H1 (cell line): ENCODE data around the gene TECPR2. TPM values are rescaled to one million over a fixed set of nuclear protein-coding genes. Genes with fewer than 3 reads are reported as not detected.
A peak's percentile ranks its signal among the peaks of the same experiment; 100 is the strongest.

Source experiments
- CTCF ChIA-PET: fragments of 300-600 bp; sonication (Branson Sonifier 250); formaldehyde crosslinking; loops from one replicate; lab custom pipeline; 2021; ENCODE audit not compliant: partially characterized antibody; lab: Charles Lee
- POLR2A ChIA-PET: fragments of 300-600 bp; sonication (Branson Sonifier 250); formaldehyde crosslinking; loops from one replicate; lab custom pipeline; 2021; ENCODE audit warnings: inconsistent platforms; ENCODE audit not compliant: partially characterized antibody; lab: Charles Lee
- DNase-seq, 2 experiments: peaks; one replicate each; pipeline versions ENCODE4 v3.0.0 to v3.0.0-alpha.2; 2010 to 2022; ENCODE audit warnings: low spot score in 2 of 2, low read depth in 1 of 2, mixed read lengths in 1 of 2
- FAIRE-seq: peaks from 2 replicates; lab custom pipeline; 2011; peaks lifted over from hg19 to GRCh38; lab: Jason Lieb, UNC
- H2AFZ ChIP-seq: 2 replicates; pipeline ENCODE4 v1.8.1; 2012; ENCODE audit warnings: low read length, inconsistent platforms
- H2AK5ac ChIP-seq: 2 replicates; pipeline ENCODE4 v1.6.1; 2013; ENCODE audit warnings: low read depth, low read length
- H2BK120ac ChIP-seq: replicated peaks from 2 replicates; pipeline ENCODE3; 2013; ENCODE audit warnings: low read depth, low read length, inconsistent platforms
- H2BK12ac ChIP-seq: 2 replicates; pipeline ENCODE4 v1.6.1; 2013; ENCODE audit warnings: low read depth, low read length
- H2BK15ac ChIP-seq: 2 replicates; pipeline ENCODE4 v1.6.1; 2013; ENCODE audit warnings: low read length
- H2BK20ac ChIP-seq: 2 replicates; pipeline ENCODE4 v1.6.1; 2013; ENCODE audit warnings: low read length
- H2BK5ac ChIP-seq: 2 replicates; pipeline ENCODE4 v1.6.1; 2013; ENCODE audit warnings: low read depth, low read length
- H3K14ac ChIP-seq: 2 replicates; pipeline ENCODE4 v1.6.1; 2013; ENCODE audit warnings: inconsistent platforms; ENCODE audit not compliant: insufficient read length
- H3K18ac ChIP-seq: 2 replicates; pipeline ENCODE4 v1.6.1; 2013; ENCODE audit warnings: low read length; ENCODE audit errors: extremely low read depth
- H3K23ac ChIP-seq: 2 replicates; pipeline ENCODE4 v1.6.1; 2013; ENCODE audit warnings: inconsistent platforms; ENCODE audit not compliant: insufficient read length
- H3K23me2 ChIP-seq: 2 replicates; pipeline ENCODE4 v1.6.1; 2013; ENCODE audit warnings: low read depth, low read length
- H3K27ac ChIP-seq: 2 replicates; pipeline ENCODE4 v1.6.1; 2011; ENCODE audit warnings: low read depth, low read length, inconsistent platforms
- H3K27me3 ChIP-seq, 4 experiments: replicated peaks in 1 of 4; 1 replicate in 1 of 4; 2 replicates in 3 of 4; pipeline versions ENCODE4 v1.6.1 to v1.8.1; 2011 to 2013; ENCODE audit warnings: low read length in 3 of 4, mild to moderate bottlenecking in 3 of 4, inconsistent platforms in 2 of 4, mixed read lengths in 2 of 4, moderate library complexity in 1 of 4; ENCODE audit not compliant: control insufficient read depth in 3 of 4, insufficient read depth in 3 of 4; ENCODE audit errors: extremely low read depth in 1 of 4
- H3K36me3 ChIP-seq, 4 experiments: 2 replicates each; pipeline versions ENCODE4 v1.6.1 to v1.8.1; 2011 to 2013; ENCODE audit warnings: mild to moderate bottlenecking in 4 of 4, low read length in 3 of 4, moderate library complexity in 2 of 4, control low read depth in 1 of 4, inconsistent platforms in 1 of 4; ENCODE audit not compliant: insufficient read depth in 4 of 4, control insufficient read depth in 2 of 4
- H3K4ac ChIP-seq: replicated peaks from 2 replicates; pipeline ENCODE3; 2013; ENCODE audit warnings: low read length, low read depth, mixed read lengths, inconsistent platforms; ENCODE audit not compliant: insufficient read length
- H3K4me1 ChIP-seq, 4 experiments: replicated peaks in 1 of 4; 1 replicate in 1 of 4; 2 replicates in 3 of 4; pipeline versions ENCODE4 v1.6.1 to v1.8.1; 2011 to 2013; ENCODE audit warnings: low read length in 3 of 4, inconsistent platforms in 2 of 4, mixed read lengths in 1 of 4; ENCODE audit not compliant: insufficient read depth in 4 of 4, control insufficient read depth in 3 of 4
- H3K4me2 ChIP-seq, 2 experiments: 2 replicates each; pipeline versions ENCODE4 v1.6.1 to v1.8.1; 2011 to 2013; ENCODE audit warnings: low read depth in 2 of 2, low read length in 2 of 2, control low read depth in 1 of 2, inconsistent platforms in 1 of 2, mild to moderate bottlenecking in 1 of 2; ENCODE audit not compliant: insufficient read depth in 1 of 2
- H3K4me3 ChIP-seq, 4 experiments: fragments of 200-600, 300-600 bp in 1 of 4; sonication (generic), shearing (Covaris generic), sonication (Bioruptor Twin) in 1 of 4; 2 replicates each; pipeline versions ENCODE4 v1.5.1 to v1.8.1; 2011 to 2016; ENCODE audit warnings: low read length in 4 of 4, low read depth in 3 of 4, control low read depth in 2 of 4, inconsistent platforms in 2 of 4, mild to moderate bottlenecking in 2 of 4, mixed read lengths in 1 of 4, moderate library complexity in 1 of 4; ENCODE audit not compliant: insufficient read depth in 2 of 4; ENCODE audit errors: extremely low read depth in 1 of 4
- H3K56ac ChIP-seq: replicated peaks from 2 replicates; pipeline ENCODE3; 2013; ENCODE audit warnings: low read depth, mild to moderate bottlenecking, mixed read lengths, low read length, inconsistent platforms; ENCODE audit not compliant: insufficient read length
- H3K79me1 ChIP-seq: 2 replicates; pipeline ENCODE4 v1.6.1; 2013; ENCODE audit warnings: low read depth, low read length, control low read depth
- H3K79me2 ChIP-seq, 2 experiments: 2 replicates each; pipeline versions ENCODE4 v1.6.1 to v1.8.1; 2012 to 2013; ENCODE audit warnings: low read length in 2 of 2, mild to moderate bottlenecking in 2 of 2, inconsistent platforms in 1 of 2; ENCODE audit not compliant: insufficient read depth in 2 of 2, control insufficient read depth in 1 of 2
- H3K9ac ChIP-seq, 4 experiments: replicated peaks in 1 of 4; 1 replicate in 1 of 4; 2 replicates in 3 of 4; pipeline versions ENCODE4 v1.6.1 to v1.8.1; 2011 to 2013; ENCODE audit warnings: low read depth in 3 of 4, low read length in 3 of 4, control low read depth in 2 of 4, mild to moderate bottlenecking in 2 of 4, moderate library complexity in 2 of 4, inconsistent platforms in 1 of 4; ENCODE audit errors: extremely low read depth in 1 of 4
- H3K9me3 ChIP-seq, 2 experiments: 2 replicates each; pipeline versions ENCODE4 v1.6.1 to v1.8.1; 2012 to 2013; ENCODE audit warnings: mild to moderate bottlenecking in 2 of 2, moderate library complexity in 2 of 2, control low read depth in 1 of 2, inconsistent platforms in 1 of 2, low read depth in 1 of 2, low read length in 1 of 2, mixed read lengths in 1 of 2; ENCODE audit not compliant: insufficient read depth in 2 of 2
- H4K20me1 ChIP-seq, 2 experiments: replicated peaks in 1 of 2; 2 replicates each; pipeline versions ENCODE3 to v1.8.1; 2011 to 2013; ENCODE audit warnings: inconsistent platforms in 2 of 2, low read length in 2 of 2, mild to moderate bottlenecking in 1 of 2; ENCODE audit not compliant: insufficient read depth in 2 of 2, control insufficient read depth in 1 of 2
- H4K5ac ChIP-seq: 2 replicates; pipeline ENCODE4 v1.6.1; 2013; ENCODE audit warnings: low read length, low read depth, mixed read lengths, inconsistent platforms; ENCODE audit not compliant: insufficient read length
- H4K8ac ChIP-seq: 2 replicates; pipeline ENCODE4 v1.8.0; 2013; ENCODE audit warnings: mild to moderate bottlenecking, moderate library complexity, low read length, inconsistent platforms; ENCODE audit not compliant: insufficient read depth; ENCODE audit errors: extremely low read depth
- H4K91ac ChIP-seq: replicated peaks from 2 replicates; pipeline ENCODE3; 2013; ENCODE audit warnings: low read length, mixed read lengths, inconsistent platforms; ENCODE audit not compliant: insufficient read length
- CHD2 ChIP-seq: IDR thresholded peaks from 2 replicates; pipeline ENCODE4 v1.6.1; 2012; ENCODE audit warnings: low read length, improper control_type of control experiment
- EP300 ChIP-seq, 2 experiments: IDR thresholded peaks; 1 replicate in 1 of 2; 2 replicates in 1 of 2; pipeline ENCODE4 v1.6.1; 2011 to 2012; ENCODE audit warnings: low read depth in 2 of 2, low read length in 2 of 2, mild to moderate bottlenecking in 2 of 2, borderline replicate concordance in 1 of 2, inconsistent platforms in 1 of 2, moderate library complexity in 1 of 2
- EZH2 ChIP-seq: fragments of 200-600 bp; sonication (generic); IDR thresholded peaks from 2 replicates; pipeline ENCODE4 v1.7.1; 2012; ENCODE audit warnings: low read depth, mild to moderate bottlenecking, moderate library complexity, low read length, inconsistent platforms; ENCODE audit not compliant: severe bottlenecking
- GABPA ChIP-seq: IDR thresholded peaks from 2 replicates; pipeline ENCODE4 v1.6.1; 2011; ENCODE audit warnings: mild to moderate bottlenecking, low read length, moderate library complexity, borderline replicate concordance; ENCODE audit not compliant: insufficient read depth
- HDAC2 ChIP-seq, 2 experiments: fragments of 300-600 bp in 1 of 2; sonication (generic) in 1 of 2; IDR thresholded peaks; 2 replicates each; pipeline ENCODE4 v1.6.1; 2011 to 2012; ENCODE audit warnings: low read depth in 2 of 2, low read length in 2 of 2, mild to moderate bottlenecking in 2 of 2, moderate library complexity in 2 of 2, borderline replicate concordance in 1 of 2, inconsistent platforms in 1 of 2
- KDM1A ChIP-seq: fragments of 200-600, 300-600 bp; sonication (generic); IDR thresholded peaks from 2 replicates; pipeline ENCODE4 v1.7.1; 2016; ENCODE audit warnings: mild to moderate bottlenecking, low read length, borderline replicate concordance
- POLR2A ChIP-seq, 2 experiments: IDR thresholded peaks; 1 replicate in 1 of 2; 2 replicates in 1 of 2; pipeline ENCODE4 v1.6.1; 2011; ENCODE audit warnings: low read depth in 2 of 2, low read length in 2 of 2, mild to moderate bottlenecking in 2 of 2; ENCODE audit errors: control extremely low read depth in 1 of 2
- RNF2 ChIP-seq: fragments of 200-900, 300-1000 bp; sonication (generic); IDR thresholded peaks from 2 replicates; pipeline ENCODE4 v1.7.1; 2016; ENCODE audit warnings: borderline replicate concordance, low read depth, mild to moderate bottlenecking, antibody characterized with exemption, low read length; ENCODE audit not compliant: poor library complexity, severe bottlenecking; ENCODE audit errors: missing control alignments
- WGBS, 2 experiments: shearing (Covaris generic) in 1 of 2; methylation state at CpG; one replicate each; pipeline versions ENCODE4 v1.1.6 to v1.1.7; 2013 to 2015; ENCODE audit warnings: low lambda C conversion rate in 2 of 2, mixed read lengths in 2 of 2, inconsistent platforms in 1 of 2, low coverage in 1 of 2, missing lambda C conversion rate in 1 of 2; ENCODE audit not compliant: insufficient replicate concordance in 2 of 2, insufficient coverage in 1 of 2, insufficient read length in 1 of 2; ENCODE audit errors: extremely low coverage in 1 of 2, missing lambda C conversion rate in 1 of 2; 5-methylcytosine and 5-hydroxymethylcytosine counted together
- polyA plus RNA-seq, 7 experiments: library from polyadenylated mRNA; depleted of rRNA in 3 of 7; stranded (reverse) in 5 of 7; unstranded in 2 of 7; fragments of >200 nt in 5 of 7; fragments of 200-250 nt in 2 of 7; gene quantifications; 1 replicate in 5 of 7; 2 replicates in 1 of 7; 4 replicates in 1 of 7; pipeline versions ENCODE4 v1.2.1 to v1.2.3, GENCODE V29; 2011 to 2013; ENCODE audit warnings: missing spikeins in 2 of 7, mixed read lengths in 2 of 7
- total RNA-seq: library from RNA; stranded (reverse); fragmentation: NEBNext Ultra II Directional; extraction: Animal tissue kit (Norgen Biotek cat#: 25700); gene quantifications from 2 replicates; pipeline ENCODE4 v1.2.1, GENCODE V29; 2021
- TF ChIP-seq, protein P1 (sequence below): IDR thresholded peaks from 2 replicates; pipeline ENCODE4 v1.6.1; 2012; ENCODE audit warnings: inconsistent platforms

Gene TECPR2
- total and polyA plus RNA-seq, 2 of the 8 experiments (the other 6 are each of a cell fraction or from before 2014, with no cell fraction given), result 6.8 to 19.4 TPM

GRCh38 chr14:102418169-102418852 lies 55.6 kb downstream of the TECPR2 start:
- no peak overlapping the region for H3K23ac ChIP-seq
- ChIA-PET POLR2A (interaction anchor here (0.7 to 1.4 kb wide), 2 partner anchors 10 to 24 kb away, joined by 3 read pairs; no protein-coding TSS in a partner anchor), CTCF (interaction anchor here (1.2 to 5.2 kb wide), 2 partner anchors 10 to 20 kb away, joined by 3 to 26 read pairs; no protein-coding TSS in a partner anchor)
- H3K4me3 ChIP-seq, result no peak overlapping the region
- H2BK15ac ChIP-seq, result peak overlapping the region; percentile 8; the same call in 1 of the 2 replicates
- no peaks in the 10 kb centered on the region for H4K20me1 ChIP-seq
- H2BK120ac ChIP-seq, result no peak overlapping the region
- H2AFZ ChIP-seq, result no peak overlapping the region
- peak overlapping the region; percentile 63 for H4K8ac ChIP-seq
- H2BK20ac ChIP-seq, result 0 out of 2 replicates have a peak overlapping the region, but pooled peaks have one; percentile 21
- peak overlapping the region; percentile 61; the same call in 1 of the 2 replicates for H2BK12ac ChIP-seq
- peak overlapping the region; percentile 49; the same call in 1 of the 2 replicates for H2BK5ac ChIP-seq
- H3K14ac ChIP-seq, result no peak overlapping the region
- FAIRE-seq (no peak), DNase-seq (no peak)
- no peak overlapping the region for H3K56ac ChIP-seq
- H3K79me1 ChIP-seq, result no peaks in the 10 kb centered on the region
- H3K4me1 ChIP-seq, result peaks cover 0 to 3% (median 1%) of the 10 kb centered on the region in 4 experiments; a peak in 1 of 7 replicates
- H3K27me3 ChIP-seq, result no peaks in the 10 kb centered on the region
- H3K23me2 ChIP-seq, result no peaks in the 10 kb centered on the region
- no peak overlapping the region for H3K9ac ChIP-seq
- H3K18ac ChIP-seq, result 0 out of 2 replicates have a peak overlapping the region, but pooled peaks have one; percentile 4
- no peak overlapping the region for H3K27ac ChIP-seq
- H4K5ac ChIP-seq, result no peak overlapping the region
- 91% methylated on average over 14 of the region's 14 CpGs; no CpG with 5 or more reads in 1 of the 2 experiments for WGBS, 2 experiments
- H3K4ac ChIP-seq, result no peak overlapping the region
- H3K36me3 ChIP-seq, result no peaks in the 10 kb centered on the region
- H3K9me3 ChIP-seq, result no peaks in the 10 kb centered on the region
- no peak overlapping the region for H4K91ac ChIP-seq
- H3K4me2 ChIP-seq, result no peak overlapping the region
- H2AK5ac ChIP-seq, result peak overlapping the region; percentile 71; the same call in 1 of the 2 replicates
- no peaks in the 10 kb centered on the region for H3K79me2 ChIP-seq
- TF ChIP-seq RNF2 (no peak), EZH2 (no peak), POLR2A (IDR thresholded peaks at IDR 0.05; ENCODE audit: control extremely low read depth in 1 of 2, low read depth in 2 of 2, low read length in 2 of 2) (no peak), KDM1A (no peak), HDAC2 (IDR thresholded peaks at IDR 0.05; ENCODE audit: borderline replicate concordance in 1 of 2, low read depth in 2 of 2, low read length in 2 of 2) (no peak), GABPA (no peak), EP300 (IDR thresholded peaks at IDR 0.05; ENCODE audit: borderline replicate concordance in 1 of 2, low read depth in 2 of 2, low read length in 2 of 2) (no peak), CHD2 (no peak)
- TF ChIP-seq, protein P1, sequence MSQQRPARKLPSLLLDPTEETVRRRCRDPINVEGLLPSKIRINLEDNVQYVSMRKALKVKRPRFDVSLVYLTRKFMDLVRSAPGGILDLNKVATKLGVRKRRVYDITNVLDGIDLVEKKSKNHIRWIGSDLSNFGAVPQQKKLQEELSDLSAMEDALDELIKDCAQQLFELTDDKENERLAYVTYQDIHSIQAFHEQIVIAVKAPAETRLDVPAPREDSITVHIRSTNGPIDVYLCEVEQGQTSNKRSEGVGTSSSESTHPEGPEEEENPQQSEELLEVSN, result no peak
